ENCODE measurements around the gene FGF4. TPM values are rescaled to one million over a fixed set of nuclear protein-coding genes. Genes with fewer than 3 reads are reported as not detected.
"Not testable (repeated sequence)": the region's sequence is repeated elsewhere in the genome, so short reads cannot be mapped to it uniquely, and the experiment has no call there.

The FGF4 gene
- total RNA-seq, 1 experiment from 2014 or later = not detected

DNA sequence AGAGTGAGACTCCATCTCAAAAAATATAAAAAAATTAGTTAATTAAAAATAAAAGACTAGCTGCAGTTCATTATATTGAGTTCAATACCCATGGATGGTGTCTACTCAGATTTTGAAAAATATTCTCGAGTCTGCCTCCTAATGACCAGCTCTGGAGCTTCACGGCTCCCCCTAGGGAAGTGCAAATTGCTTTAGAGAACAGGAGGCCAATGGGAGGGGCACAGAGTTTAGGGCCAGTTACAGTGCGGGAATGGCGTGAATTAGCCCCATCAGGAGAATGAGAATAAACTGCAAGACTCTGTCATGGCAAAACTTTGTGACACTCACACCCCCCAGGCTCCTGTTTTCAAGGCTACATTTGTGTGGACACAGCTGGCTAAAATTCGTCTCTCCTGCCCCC lies 4.6 kb downstream of the FGF4 start:
- Mint-ChIP-seq H3K9me3 (ENCODE audit: low read depth, unreplicated experiment) (no peaks in the 10 kb centered on the region), H3K27me3 (ENCODE audit: unreplicated experiment) (peaks cover 86% of the 10 kb centered on the region), H3K27ac (ENCODE audit: unreplicated experiment) (no peak overlapping the region), H3K4me1 (ENCODE audit: low read depth, unreplicated experiment) (no peaks in the 10 kb centered on the region), H3K36me3 (ENCODE audit: insufficient read depth, unreplicated experiment) (no peaks in the 10 kb centered on the region), H3K4me3 (ENCODE audit: low read depth, unreplicated experiment) (no peak overlapping the region)
- TF ChIP-seq, protein P1, sequence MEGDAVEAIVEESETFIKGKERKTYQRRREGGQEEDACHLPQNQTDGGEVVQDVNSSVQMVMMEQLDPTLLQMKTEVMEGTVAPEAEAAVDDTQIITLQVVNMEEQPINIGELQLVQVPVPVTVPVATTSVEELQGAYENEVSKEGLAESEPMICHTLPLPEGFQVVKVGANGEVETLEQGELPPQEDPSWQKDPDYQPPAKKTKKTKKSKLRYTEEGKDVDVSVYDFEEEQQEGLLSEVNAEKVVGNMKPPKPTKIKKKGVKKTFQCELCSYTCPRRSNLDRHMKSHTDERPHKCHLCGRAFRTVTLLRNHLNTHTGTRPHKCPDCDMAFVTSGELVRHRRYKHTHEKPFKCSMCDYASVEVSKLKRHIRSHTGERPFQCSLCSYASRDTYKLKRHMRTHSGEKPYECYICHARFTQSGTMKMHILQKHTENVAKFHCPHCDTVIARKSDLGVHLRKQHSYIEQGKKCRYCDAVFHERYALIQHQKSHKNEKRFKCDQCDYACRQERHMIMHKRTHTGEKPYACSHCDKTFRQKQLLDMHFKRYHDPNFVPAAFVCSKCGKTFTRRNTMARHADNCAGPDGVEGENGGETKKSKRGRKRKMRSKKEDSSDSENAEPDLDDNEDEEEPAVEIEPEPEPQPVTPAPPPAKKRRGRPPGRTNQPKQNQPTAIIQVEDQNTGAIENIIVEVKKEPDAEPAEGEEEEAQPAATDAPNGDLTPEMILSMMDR (IDR thresholded peaks at IDR 0.05; ENCODE audit: unreplicated experiment) = no peak
- intact Hi-C loops (cut with micrococcal nuclease; ENCODE audit: unreplicated experiment) = no loop called here
- no TSS peak for BruUV-seq (replicated peaks)
- no peak for DNase-seq
- CTCF ChIA-PET = interaction anchor here (0.6 kb wide), 1 partner anchor 34 kb away, joined by 3 read pairs; no protein-coding TSS in a partner anchor

DNA sequence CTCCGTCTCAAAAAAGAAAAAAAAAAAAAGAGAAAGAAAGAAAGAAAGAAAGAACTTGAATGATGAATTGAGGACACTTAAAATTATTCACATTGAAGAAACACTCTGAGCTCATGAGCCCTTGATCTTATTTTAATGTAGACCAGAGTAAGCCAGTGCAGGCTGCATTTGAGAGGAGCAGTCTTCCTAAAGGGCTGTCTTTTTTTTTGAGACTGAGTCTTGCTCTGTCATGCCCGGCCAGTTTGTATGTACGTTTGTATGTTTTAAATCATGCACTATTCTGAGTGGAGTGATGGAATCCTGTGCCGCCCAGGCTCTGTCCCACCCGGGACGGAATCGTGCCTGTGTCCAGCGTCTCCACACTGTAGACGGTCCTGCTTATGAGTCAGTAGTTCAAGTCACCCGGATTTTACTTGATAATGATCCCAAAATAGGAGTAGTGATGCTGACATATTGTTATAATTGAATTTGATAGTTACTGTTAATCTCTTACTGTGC lies 9.6 kb downstream of the FGF4 start:
- no peak for DNase-seq
- CTCF ChIA-PET = no interaction called here
- Mint-ChIP-seq H3K9me3 (ENCODE audit: low read depth, unreplicated experiment) (no peaks in the 10 kb centered on the region), H3K27ac (ENCODE audit: unreplicated experiment) (no peak overlapping the region), H3K27me3 (ENCODE audit: unreplicated experiment) (peaks cover 88% of the 10 kb centered on the region), H3K36me3 (ENCODE audit: insufficient read depth, unreplicated experiment) (no peaks in the 10 kb centered on the region), H3K4me1 (ENCODE audit: low read depth, unreplicated experiment) (no peaks in the 10 kb centered on the region), H3K4me3 (ENCODE audit: low read depth, unreplicated experiment) (no peak overlapping the region)
- TF ChIP-seq, protein P1 (IDR thresholded peaks at IDR 0.05; ENCODE audit: unreplicated experiment) = no peak
- BruUV-seq (replicated peaks) = no TSS peak
- intact Hi-C loops (cut with micrococcal nuclease; ENCODE audit: unreplicated experiment) = no loop called here

DNA sequence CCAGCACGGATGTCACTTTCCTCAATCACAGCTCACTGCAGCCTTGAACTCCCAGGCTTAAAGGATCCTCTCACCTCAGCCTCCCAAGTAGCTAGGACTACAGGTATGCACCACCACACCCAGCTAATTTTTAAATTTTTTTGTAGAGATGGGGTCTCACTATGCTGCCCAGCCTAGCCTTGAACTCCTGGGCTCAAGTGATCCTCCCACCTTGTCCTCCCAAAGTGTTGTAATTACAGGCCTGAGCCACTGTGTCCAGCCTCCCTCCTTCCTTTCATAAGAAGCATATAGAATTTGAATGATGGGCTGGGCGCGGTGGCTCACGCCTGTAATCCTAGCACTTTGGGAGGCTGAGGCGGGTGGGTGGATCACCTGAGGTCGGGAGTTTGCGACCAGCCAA lies 10.2 kb downstream of the FGF4 start:
- H3K4me3 Mint-ChIP-seq (ENCODE audit: low read depth, unreplicated experiment); H3K27ac Mint-ChIP-seq (ENCODE audit: unreplicated experiment); BruUV-seq (replicated peaks); H3K36me3 Mint-ChIP-seq (ENCODE audit: insufficient read depth, unreplicated experiment); intact Hi-C loops (cut with micrococcal nuclease; ENCODE audit: unreplicated experiment); H3K4me1 Mint-ChIP-seq (ENCODE audit: low read depth, unreplicated experiment); H3K9me3 Mint-ChIP-seq (ENCODE audit: low read depth, unreplicated experiment); CTCF ChIA-PET; DNase-seq: not testable (repeated sequence)
- peaks cover 82% of the 10 kb centered on the region for H3K27me3 Mint-ChIP-seq (ENCODE audit: unreplicated experiment)

DNA sequence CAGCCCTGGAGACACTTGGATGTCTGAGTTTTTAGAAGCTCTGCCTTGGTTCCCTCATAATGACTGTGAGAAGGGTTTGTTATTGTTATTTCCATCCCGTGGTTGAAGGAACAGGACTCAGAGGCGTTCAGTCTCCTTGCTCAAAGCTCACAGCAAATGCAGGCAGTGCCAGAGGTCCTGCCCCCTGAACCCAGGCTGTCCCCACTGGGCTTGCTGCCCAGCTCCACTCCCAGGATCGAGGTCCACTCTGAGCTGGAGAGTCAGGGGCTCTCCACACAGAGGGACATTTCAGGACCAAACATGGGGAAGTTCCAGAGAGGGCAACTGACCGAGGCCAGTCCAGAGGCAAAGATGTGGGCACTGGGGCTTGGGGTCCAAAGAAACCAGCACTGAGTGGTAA lies 14.8 kb downstream of the FGF4 start:
- CTCF ChIA-PET = interaction anchor here (0.6 kb wide), 1 partner anchor 12 kb away, joined by 3 read pairs; no protein-coding TSS in a partner anchor
- BruUV-seq (replicated peaks) = no TSS peak

DNA sequence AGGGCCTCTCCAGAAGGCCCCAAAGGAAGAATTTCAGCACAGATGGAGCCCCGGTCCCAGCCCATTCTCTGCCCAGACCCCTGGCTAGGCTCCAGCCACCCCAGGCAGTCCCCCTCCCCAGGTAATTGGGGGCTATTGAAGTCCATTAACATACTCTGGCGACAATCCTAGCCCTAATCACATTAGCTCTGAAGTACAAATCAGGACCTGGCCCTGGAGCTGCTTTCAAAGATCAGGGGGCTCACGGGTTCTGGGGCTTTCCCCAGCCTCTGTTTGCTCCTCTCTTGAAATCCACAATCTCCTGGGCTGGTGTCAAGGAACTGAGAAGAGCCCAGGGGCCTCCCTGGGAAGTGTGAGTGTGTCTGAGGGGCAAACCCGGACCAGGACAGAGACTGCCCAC lies 22.3 kb downstream of the FGF4 start:
- TF ChIP-seq, protein P1 (IDR thresholded peaks at IDR 0.05; ENCODE audit: unreplicated experiment) = no peak
- Mint-ChIP-seq H3K4me1 (ENCODE audit: low read depth, unreplicated experiment) (no peaks in the 10 kb centered on the region), H3K27me3 (ENCODE audit: unreplicated experiment) (peaks cover 62% of the 10 kb centered on the region), H3K4me3 (ENCODE audit: low read depth, unreplicated experiment) (no peak overlapping the region), H3K9me3 (ENCODE audit: low read depth, unreplicated experiment) (no peaks in the 10 kb centered on the region), H3K36me3 (ENCODE audit: insufficient read depth, unreplicated experiment) (peaks cover 9% of the 10 kb centered on the region), H3K27ac (ENCODE audit: unreplicated experiment) (no peak overlapping the region)
- intact Hi-C loops (cut with micrococcal nuclease; ENCODE audit: unreplicated experiment) = no loop called here
- no peak for DNase-seq
- BruUV-seq (replicated peaks) = no TSS peak
- CTCF ChIA-PET = interaction anchor here (0.6 kb wide), 1 partner anchor 709 kb away, joined by 4 read pairs; no protein-coding TSS in a partner anchor

More for the DNA sequence above, 14.8 kb downstream of the FGF4 start:
- H3K27ac Mint-ChIP-seq (ENCODE audit: unreplicated experiment) = no peak overlapping the region
- H3K4me1 Mint-ChIP-seq (ENCODE audit: low read depth, unreplicated experiment) = no peaks in the 10 kb centered on the region
- H3K36me3 Mint-ChIP-seq (ENCODE audit: insufficient read depth, unreplicated experiment) = no peaks in the 10 kb centered on the region
- no peak overlapping the region for H3K4me3 Mint-ChIP-seq (ENCODE audit: low read depth, unreplicated experiment)
- no peaks in the 10 kb centered on the region for H3K9me3 Mint-ChIP-seq (ENCODE audit: low read depth, unreplicated experiment)
- no peak for DNase-seq
- intact Hi-C loops (cut with micrococcal nuclease; ENCODE audit: unreplicated experiment) = no loop called here
- TF ChIP-seq, protein P1 (IDR thresholded peaks at IDR 0.05; ENCODE audit: unreplicated experiment) = no peak
- H3K27me3 Mint-ChIP-seq (ENCODE audit: unreplicated experiment) = peaks cover 71% of the 10 kb centered on the region
